Measurements from ENCODE around the gene ARF4. TPM values are rescaled to one million over a fixed set of nuclear protein-coding genes. Genes with fewer than 3 reads are reported as not detected.

Gene ARF4
- total RNA-seq, 1 experiment from 2014 or later, result 182 TPM

- Histone ChIP-seq H3K79me2 (ENCODE audit: low read depth) (no peaks in the 10 kb centered on the region), H3K4me3 (no peak overlapping the region), H3K9me2 (ENCODE audit: insufficient read depth) (no peaks in the 10 kb centered on the region), H3K9me3 (ENCODE audit: insufficient read depth, low read depth) (no peaks in the 10 kb centered on the region), H3F3A (ENCODE audit: insufficient read depth, low read depth) (peaks cover 19% of the 10 kb centered on the region; the same call in 1 of the 2 replicates), H3K27ac (peak overlapping the region; percentile 51), H3K36me3 (ENCODE audit: low read depth) (no peaks in the 10 kb centered on the region), H2AFZ (no peak overlapping the region), H4K20me1 (ENCODE audit: insufficient read depth) (no peaks in the 10 kb centered on the region), H3K4me1 (replicated peaks; ENCODE audit: insufficient read depth) (peaks cover 22% of the 10 kb centered on the region), H3K27me3 (ENCODE audit: insufficient read depth, low read depth) (no peaks in the 10 kb centered on the region), H3K4me2 (peak overlapping the region; percentile 1; the same call in 1 of the 2 replicates)
- no peak for TF ChIP-seq EZH2 (IDR thresholded peaks at IDR 0.05; ENCODE audit: low read depth)
- no peak for TF ChIP-seq CTCF (conservative IDR thresholded peaks at IDR 0.05)
- no TSS peak for BruUV-seq (replicated peaks)
- CTCF ChIA-PET, result no interaction called here
- POLR2A ChIA-PET (ENCODE audit: unreplicated experiment), result interaction anchor here (0.7 to 1.0 kb wide), 2 partner anchors 163 to 255 kb away, joined by 5 to 17 read pairs; no protein-coding TSS in a partner anchor
- peak; percentile 29 to 77 for DNase-seq
- intact Hi-C loops (cut with micrococcal nuclease; ENCODE audit: unreplicated experiment), result loop anchor here (1.0 kb wide), 1 partner anchor 12 kb away; no protein-coding TSS in a partner anchor
Observed at GRCh38 chr3:57530071-57530608, 67.0 kb downstream of the ARF4 start.

Other genes with a start within 250 kb of the ARF4 start
- gene DNAH12, start 53.0 kb downstream of the ARF4 start, total RNA-seq (2021), result 0.10 and 0.22 TPM in 2 replicates
- 14.3 and 16.6 TPM in 2 replicates for gene PDE12, start 41.1 kb downstream of the ARF4 start, total RNA-seq (2021)
- gene DENND6A, start 95.7 kb upstream of the ARF4 start, total RNA-seq (2021), result 23.6 and 28.2 TPM in 2 replicates
- gene SLMAP, start 159.0 kb upstream of the ARF4 start, total RNA-seq (2021), result 116 and 119 TPM in 2 replicates